Cerebellar nuclear complex (tissue), 1 donor: ENCODE measurements around the gene CST9.
"Not testable (repeated sequence)": the region's sequence is repeated elsewhere in the genome, so short reads cannot be mapped to it uniquely, and the experiment has no call there.

Experiments used
- DNase-seq, 2 experiments: peaks; one replicate each; lab custom pipeline; 2025; lab: John Stamatoyannopoulos, UW

Gene CST9

GRCh38 chr20:23587631-23588030 is 18.1 kb downstream of the CST9 start:
- no peak for DNase-seq

- no peak for DNase-seq
These were observed 18.8 kb downstream of the CST9 start for GRCh38 chr20:23586735-23587525.

DNA sequence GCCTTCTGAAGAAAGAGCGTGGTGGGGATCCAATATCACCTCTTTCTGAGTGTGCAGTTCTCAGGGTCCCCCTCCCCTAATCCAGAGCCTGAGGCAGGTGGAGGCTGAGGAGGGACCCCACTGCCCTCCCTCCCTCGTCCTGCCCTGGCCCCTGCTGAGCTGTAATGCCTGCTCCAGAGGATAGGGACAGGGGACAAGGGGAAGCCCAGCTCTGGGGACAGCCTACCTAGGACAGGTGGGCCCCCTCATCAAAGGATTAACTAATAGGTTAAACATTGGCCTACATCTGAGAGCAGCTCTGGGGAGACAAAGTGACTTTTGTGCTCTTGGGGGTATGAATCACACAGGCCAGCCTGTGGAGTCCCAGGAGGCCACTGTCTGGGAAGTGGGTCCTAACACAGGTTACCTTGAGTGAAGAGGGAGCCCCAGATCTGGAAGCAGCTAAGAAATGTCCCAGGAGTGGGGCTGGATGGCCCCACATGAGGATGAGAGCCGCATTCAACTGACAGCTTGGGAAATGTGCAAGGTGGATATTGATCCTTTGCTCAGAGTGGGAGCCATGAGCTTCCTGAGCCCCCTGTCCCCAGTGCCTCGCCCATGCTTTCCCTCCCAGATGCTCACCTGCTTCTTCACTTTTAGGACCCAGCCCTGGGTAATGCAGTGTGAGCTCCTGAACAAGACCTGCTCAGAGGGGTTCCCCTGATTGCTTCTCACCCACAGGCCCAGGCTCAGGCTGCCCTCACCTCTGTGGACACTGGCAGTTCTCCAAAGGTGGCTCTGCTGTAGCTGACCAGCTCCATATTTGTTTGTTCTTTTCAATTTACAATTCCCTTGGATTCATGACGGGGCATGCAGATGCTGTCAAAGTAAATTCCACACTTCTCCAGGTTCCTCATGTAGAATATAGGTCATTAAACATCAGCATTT is 19.6 kb downstream of the CST9 start:
- no peak for DNase-seq

DNA sequence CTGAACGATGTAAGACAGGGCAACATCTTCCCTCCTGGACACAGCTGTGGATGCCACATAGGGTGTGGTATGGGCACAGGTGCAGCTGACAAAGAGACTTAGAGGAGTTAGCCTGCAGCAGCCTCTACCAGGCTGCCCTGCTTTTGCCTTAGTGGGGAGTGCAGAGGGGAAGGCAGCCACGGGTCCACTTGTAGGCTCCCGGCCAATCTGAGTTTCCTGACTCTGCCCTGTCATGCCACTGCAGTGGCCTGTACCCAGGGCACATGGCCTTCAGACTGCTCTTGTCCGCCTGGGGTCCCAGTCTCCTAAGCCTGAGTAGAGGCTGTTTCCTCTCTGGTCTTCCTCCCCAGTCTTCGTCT is 20.3 kb downstream of the CST9 start:
- no peak for DNase-seq

GRCh38 chr20:23584434-23585199 is 21.1 kb downstream of the CST9 start:
- DNase-seq: no peak

DNA sequence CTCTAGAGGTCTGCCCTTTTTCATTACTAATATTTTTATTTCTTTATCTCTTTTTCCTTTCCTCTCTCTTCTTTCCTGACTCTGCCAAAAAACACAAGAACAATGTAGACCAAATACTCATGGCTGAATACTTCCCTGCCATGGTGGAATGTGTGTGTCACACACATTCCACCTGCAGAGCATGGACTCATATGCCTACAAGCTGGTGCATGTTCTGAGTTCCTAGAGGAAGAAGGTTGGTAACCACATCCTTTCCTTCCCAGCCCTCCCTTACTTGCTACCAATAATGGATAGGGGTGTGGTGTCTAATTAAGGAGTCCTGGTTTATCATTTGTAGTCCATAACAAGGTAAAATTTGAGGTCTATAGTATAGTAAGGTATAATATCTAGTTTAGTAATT is 22.2 kb downstream of the CST9 start:
- DNase-seq: no peak

GRCh38 chr20:23582293-23582692 is 23.4 kb downstream of the CST9 start:
- DNase-seq: no peak

DNA sequence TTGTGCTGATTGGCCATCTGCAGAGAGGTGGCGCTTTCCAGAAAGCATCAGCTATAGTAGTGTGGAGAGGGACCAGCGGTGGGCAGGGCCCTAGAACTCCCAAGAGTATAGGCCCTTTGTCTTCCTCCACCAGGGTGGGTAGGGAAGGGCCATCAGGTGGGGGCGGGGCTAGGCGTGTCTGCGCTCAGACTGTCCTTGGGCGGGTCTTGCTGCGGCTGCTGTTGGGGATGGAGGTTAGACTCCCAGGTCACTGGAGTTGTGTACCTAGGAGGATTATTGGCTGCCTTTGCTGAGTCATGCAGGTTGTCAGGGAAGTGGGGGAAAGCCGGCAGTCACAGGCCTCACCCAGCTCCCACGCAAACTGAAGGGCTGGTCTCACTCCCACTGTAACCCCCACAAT is 23.9 kb downstream of the CST9 start:
- not testable (repeated sequence) for DNase-seq

DNA sequence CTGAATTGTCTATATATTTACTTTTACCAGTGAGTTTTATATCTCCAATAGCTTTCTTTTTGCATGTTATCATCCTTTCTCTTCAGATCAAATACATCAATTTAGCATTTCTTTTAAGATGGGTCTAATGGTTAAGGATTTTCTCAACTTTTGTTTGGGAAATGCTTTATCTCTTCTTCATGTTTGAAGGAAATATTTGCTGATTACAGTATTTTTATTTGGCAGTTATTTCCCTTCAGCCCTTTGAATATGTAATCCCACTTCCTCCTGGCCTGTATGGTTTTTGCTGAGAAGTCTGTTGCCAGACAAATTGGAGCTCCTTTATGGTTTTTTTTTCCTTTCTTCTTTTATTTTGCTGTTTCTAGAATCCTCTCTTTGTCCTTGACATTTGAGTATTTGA is 30.7 kb downstream of the CST9 start:
- DNase-seq: no peak

DNA sequence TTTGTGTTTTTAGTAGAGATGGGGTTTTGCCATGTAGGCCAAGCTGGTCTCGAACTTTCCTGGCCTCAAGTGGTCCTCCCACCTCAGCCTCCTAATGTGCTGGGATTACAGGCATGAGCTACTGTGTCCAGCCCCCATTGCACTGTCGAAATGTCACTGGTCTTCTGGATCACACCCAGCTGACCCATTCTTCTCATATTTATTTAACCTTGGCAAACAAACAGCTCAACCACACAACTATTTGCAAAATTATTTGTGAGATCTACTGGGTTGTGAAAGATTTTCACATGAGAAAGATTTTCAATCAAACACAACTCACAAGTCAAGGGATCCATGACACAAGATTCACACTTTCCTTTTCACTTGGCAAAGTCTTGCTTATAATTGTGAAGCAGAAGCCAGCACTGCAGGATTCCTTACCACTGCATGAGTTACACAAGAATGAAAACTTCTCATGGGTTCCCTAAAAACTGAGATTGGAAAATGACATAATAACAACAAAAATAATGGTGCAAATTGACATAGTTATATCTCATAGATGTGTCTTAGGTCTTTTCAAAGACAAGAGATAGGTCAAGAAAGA is 35.4 kb downstream of the CST9 start:
- no peak for DNase-seq

GRCh38 chr20:23569570-23569969 is 36.1 kb downstream of the CST9 start:
- no peak for DNase-seq

GRCh38 chr20:23568971-23569330 is 36.8 kb downstream of the CST9 start:
- DNase-seq: no peak

DNA sequence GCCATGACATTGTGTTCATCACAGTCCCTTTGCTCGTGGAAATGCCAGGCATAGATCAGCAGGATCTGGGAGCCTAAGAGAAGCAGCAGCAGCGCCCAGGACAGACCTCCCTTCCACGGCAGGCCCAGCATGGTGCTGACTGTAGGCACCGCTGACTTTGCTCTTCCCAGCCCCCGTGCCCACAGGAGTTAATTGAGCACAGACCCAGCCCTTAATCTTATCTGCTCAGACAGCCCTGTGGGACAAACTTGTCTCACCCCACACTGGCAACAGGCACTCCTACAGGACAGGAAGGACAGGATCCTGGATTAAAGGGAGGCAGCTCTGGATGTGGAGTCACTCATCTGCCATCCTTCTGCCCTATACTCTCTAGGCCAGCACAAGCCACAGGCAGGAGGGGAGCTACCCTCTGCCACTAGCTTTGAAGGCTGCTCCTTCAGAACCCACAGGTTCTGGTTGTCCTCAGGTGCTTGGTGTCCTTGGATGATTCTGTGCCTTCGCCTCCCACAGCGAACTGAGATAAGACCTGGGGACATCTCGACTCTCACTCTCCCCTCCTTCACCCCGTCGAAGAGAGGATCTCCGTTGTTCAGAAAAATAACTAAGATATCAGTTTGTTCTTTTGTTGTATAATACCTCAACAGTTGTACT is 37.3 kb downstream of the CST9 start, which contains the start of gene CST9L:
Gene CST9L (minus strand): TSS at position 165 of the 651 bp plus-strand sequence. CDS start 34 bp downstream, at position 131.
- DNase-seq: no peak

GRCh38 chr20:23566199-23566932 is 39.4 kb downstream of the CST9 start:
- DNase-seq: no peak

GRCh38 chr20:23565503-23566045 is 40.1 kb downstream of the CST9 start:
- no peak for DNase-seq

DNA sequence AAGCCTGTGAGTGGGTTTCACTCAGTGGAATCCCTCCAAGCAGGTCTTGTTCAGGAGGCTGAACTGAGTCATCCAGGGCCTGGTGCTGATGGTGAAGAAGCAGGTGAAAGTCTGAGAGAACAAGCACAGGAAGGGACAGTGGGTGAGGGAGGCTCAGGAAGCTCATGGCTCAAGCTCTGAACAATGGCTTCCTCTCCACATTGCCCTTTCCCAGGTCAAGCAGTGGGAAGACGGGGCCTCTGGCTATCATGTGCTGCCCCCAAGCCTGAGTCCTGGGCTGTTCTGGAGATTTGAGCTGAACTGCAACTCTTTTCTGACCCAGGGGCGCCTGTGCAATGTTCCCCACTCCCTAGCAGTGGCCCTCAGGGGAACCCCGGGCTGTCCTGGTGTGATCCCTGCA is 40.8 kb downstream of the CST9 start:
- no peak for DNase-seq

DNA sequence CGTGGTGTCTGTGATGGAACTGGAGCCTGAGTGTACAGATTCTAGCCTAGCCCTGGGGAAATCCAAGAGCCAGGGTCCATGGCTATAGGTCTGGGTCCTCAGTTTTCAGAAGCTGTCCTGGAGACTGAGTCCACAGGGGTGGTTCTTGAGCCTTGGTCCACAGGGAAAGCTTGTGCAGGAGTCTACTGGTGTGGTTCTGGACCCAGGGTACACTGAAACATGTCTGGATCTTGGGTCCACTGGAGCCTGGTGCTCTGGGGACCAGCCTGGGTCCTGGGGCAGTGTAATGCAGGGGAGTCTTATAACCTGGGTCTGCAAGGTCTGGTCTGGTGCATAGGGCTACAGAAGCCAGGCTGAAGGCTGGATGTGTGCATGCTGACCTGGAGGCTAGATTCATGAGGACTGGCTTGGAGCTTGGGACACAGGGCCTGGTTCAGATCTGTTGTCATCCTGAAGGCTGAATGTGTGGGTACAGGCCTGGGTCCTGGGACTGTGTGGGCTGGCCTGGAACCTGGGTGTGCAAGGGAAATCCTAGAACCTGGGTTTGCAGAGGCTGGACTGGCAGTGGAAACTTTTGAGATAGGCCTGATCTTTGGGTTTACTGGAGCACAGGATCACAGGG is 42.9 kb downstream of the CST9 start:
- DNase-seq: no peak

DNA sequence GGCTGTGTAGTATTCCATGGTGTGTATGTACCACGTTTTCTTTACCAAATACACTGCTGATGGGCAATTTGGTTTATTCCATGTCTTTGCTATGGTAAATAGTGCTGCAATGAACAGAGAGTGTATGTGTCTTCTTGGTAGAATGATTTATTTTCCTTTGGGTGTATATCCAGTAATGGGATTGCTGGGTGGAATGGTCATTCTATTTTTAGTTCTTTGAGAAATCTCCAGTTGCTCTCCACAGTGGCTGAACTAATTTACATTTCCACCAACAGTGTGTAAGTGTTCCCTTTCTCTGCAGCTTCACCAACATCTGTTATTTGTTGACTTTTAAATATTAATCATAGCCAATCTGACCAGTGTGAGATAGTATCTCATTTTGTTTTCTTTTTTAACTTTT is 51.3 kb downstream of the CST9 start:
- no peak for DNase-seq
